DND-41 (cell line): Measurements from ENCODE around the gene TBCA.

Experiments
- ATAC-seq: fragments of 200-7000 bp; cut with Tn5 transposase; 3 replicates; pipeline ENCODE4 v1.9.1; 2021; ENCODE audit warnings: low read depth; ENCODE audit not compliant: insufficient read depth
- DNase-seq: peaks from one replicate; pipeline ENCODE4 v3.0.0-alpha.2; 2020
- H2AFZ ChIP-seq: 2 replicates; pipeline ENCODE4 v1.6.0; 2012; ENCODE audit warnings: low read depth, low read length
- H3K27ac ChIP-seq: 2 replicates; pipeline ENCODE4 v1.5.1; 2012; ENCODE audit warnings: low read length, inconsistent platforms
- H3K27me3 ChIP-seq: fragments of 200-600 bp; sonication (generic); 2 replicates; pipeline ENCODE4 v1.6.0; 2012; ENCODE audit warnings: low read length, mild to moderate bottlenecking, inconsistent platforms; ENCODE audit not compliant: insufficient read depth, poor library complexity
- H3K36me3 ChIP-seq: 2 replicates; pipeline ENCODE4 v1.5.1; 2012; ENCODE audit warnings: low read length, inconsistent platforms; ENCODE audit not compliant: insufficient read depth
- H3K4me1 ChIP-seq: 2 replicates; pipeline ENCODE4 v1.5.1; 2012; ENCODE audit warnings: mild to moderate bottlenecking, low read length; ENCODE audit not compliant: insufficient read depth
- H3K4me2 ChIP-seq: 2 replicates; pipeline ENCODE4 v1.6.0; 2012; ENCODE audit warnings: mild to moderate bottlenecking, moderate library complexity, low read length, inconsistent platforms; ENCODE audit not compliant: insufficient read depth
- H3K4me3 ChIP-seq, 2 experiments: fragments of 200-600 bp in 1 of 2; shearing (Covaris generic) in 1 of 2; 2 replicates each; pipeline ENCODE4 v1.5.1; 2012 to 2016; ENCODE audit warnings: inconsistent platforms in 2 of 2, low read length in 2 of 2, mild to moderate bottlenecking in 2 of 2, low read depth in 1 of 2, moderate library complexity in 1 of 2
- H3K79me2 ChIP-seq: 2 replicates; pipeline ENCODE4 v1.6.0; 2012; ENCODE audit warnings: low read length, inconsistent platforms; ENCODE audit not compliant: insufficient read depth
- H3K9ac ChIP-seq: 2 replicates; pipeline ENCODE4 v1.6.0; 2012; ENCODE audit warnings: low read depth, mild to moderate bottlenecking, inconsistent platforms, low read length, moderate library complexity
- H3K9me3 ChIP-seq: 2 replicates; pipeline ENCODE4 v1.5.1; 2012; ENCODE audit warnings: low read length, moderate library complexity, mild to moderate bottlenecking, inconsistent platforms; ENCODE audit not compliant: insufficient read depth, severe bottlenecking
- H4K20me1 ChIP-seq: 2 replicates; pipeline ENCODE4 v1.6.0; 2012; ENCODE audit warnings: low read length; ENCODE audit not compliant: insufficient read depth
- EZH2 ChIP-seq: IDR thresholded peaks from 3 replicates; pipeline ENCODE4 v1.6.1; 2012; ENCODE audit warnings: borderline replicate concordance, low read depth, mild to moderate bottlenecking, moderate library complexity, low read length, inconsistent platforms; ENCODE audit not compliant: severe bottlenecking
- TF ChIP-seq, protein P1 (sequence below): IDR thresholded peaks from 2 replicates; pipeline ENCODE4 v1.5.1; 2012; ENCODE audit warnings: borderline replicate concordance, low read length, moderate library complexity, mild to moderate bottlenecking; ENCODE audit not compliant: poor library complexity, severe bottlenecking; ENCODE audit errors: extremely low read depth

TBCA gene

DNA sequence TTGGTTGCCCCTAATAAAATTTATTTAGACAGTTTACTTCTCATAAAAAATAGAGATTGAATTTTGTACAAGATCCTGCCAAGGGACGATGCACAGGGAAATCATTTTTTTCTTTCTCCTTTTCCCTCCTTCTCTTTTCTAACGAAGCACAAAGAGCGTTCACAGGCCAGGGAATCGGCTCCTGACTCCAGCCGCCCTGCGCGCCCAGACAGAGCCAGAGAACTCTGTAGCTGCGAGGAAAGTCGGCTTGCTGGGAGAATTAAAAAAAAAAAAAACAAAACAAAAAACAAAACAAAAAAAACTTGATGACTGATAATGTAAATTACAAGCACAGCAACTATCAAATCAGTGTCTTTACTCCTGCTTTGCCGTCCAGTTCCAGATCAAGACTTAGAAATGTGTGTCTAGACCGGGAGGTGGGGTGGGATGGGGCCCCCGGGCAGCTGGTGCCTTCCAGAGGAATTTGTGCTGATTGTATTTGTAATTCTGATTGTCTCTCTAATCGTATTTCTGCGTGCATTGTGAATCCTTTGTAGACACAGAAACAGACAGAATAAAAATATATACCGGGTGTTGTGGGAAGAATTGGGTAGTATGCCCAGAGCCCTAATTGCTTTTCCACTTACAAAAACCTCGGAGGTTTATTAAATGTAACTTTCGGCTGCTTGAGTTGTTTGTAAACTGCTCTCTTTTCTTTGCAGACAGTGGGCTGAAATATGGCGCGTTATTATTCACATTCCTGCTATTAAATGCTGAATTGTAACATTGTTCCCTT, 134.0 kb downstream of the TBCA start:
- no peak overlapping the region for H3K4me2 ChIP-seq
- no peaks in the 10 kb centered on the region for H3K4me1 ChIP-seq
- no peaks in the 10 kb centered on the region for H3K79me2 ChIP-seq
- no peak overlapping the region for H3K27ac ChIP-seq
- H2AFZ ChIP-seq, result no peak overlapping the region
- H4K20me1 ChIP-seq, result no peaks in the 10 kb centered on the region
- H3K9me3 ChIP-seq, result no peaks in the 10 kb centered on the region
- H3K9ac ChIP-seq, result no peak overlapping the region
- H3K36me3 ChIP-seq, result no peaks in the 10 kb centered on the region
- no peaks in the 10 kb centered on the region for H3K27me3 ChIP-seq
- H3K4me3 ChIP-seq, result no peak overlapping the region
- TF ChIP-seq, protein P1, sequence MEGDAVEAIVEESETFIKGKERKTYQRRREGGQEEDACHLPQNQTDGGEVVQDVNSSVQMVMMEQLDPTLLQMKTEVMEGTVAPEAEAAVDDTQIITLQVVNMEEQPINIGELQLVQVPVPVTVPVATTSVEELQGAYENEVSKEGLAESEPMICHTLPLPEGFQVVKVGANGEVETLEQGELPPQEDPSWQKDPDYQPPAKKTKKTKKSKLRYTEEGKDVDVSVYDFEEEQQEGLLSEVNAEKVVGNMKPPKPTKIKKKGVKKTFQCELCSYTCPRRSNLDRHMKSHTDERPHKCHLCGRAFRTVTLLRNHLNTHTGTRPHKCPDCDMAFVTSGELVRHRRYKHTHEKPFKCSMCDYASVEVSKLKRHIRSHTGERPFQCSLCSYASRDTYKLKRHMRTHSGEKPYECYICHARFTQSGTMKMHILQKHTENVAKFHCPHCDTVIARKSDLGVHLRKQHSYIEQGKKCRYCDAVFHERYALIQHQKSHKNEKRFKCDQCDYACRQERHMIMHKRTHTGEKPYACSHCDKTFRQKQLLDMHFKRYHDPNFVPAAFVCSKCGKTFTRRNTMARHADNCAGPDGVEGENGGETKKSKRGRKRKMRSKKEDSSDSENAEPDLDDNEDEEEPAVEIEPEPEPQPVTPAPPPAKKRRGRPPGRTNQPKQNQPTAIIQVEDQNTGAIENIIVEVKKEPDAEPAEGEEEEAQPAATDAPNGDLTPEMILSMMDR, result no peak
- TF ChIP-seq EZH2, result no peak
- no peak for ATAC-seq
- DNase-seq, result no peak

GRCh38 chr5:77641397-77641943, 134.7 kb downstream of the TBCA start:
- H2AFZ ChIP-seq, result no peak overlapping the region

More at GRCh38 chr5:77641397-77641943, 134.7 kb downstream of the TBCA start:
- H3K9me3 ChIP-seq, result no peaks in the 10 kb centered on the region
- H4K20me1 ChIP-seq, result no peaks in the 10 kb centered on the region
- H3K9ac ChIP-seq, result no peak overlapping the region
- ATAC-seq, result no peak
- H3K27ac ChIP-seq, result no peak overlapping the region
- no peaks in the 10 kb centered on the region for H3K4me1 ChIP-seq
- no peak for DNase-seq
- H3K4me2 ChIP-seq, result no peak overlapping the region
- no peak overlapping the region for H3K4me3 ChIP-seq
- H3K79me2 ChIP-seq, result no peaks in the 10 kb centered on the region
- no peaks in the 10 kb centered on the region for H3K27me3 ChIP-seq
- TF ChIP-seq EZH2, result no peak
- TF ChIP-seq, protein P1, result no peak
- no peaks in the 10 kb centered on the region for H3K36me3 ChIP-seq
